Adrenal gland (tissue), 12 donors: ENCODE data around the gene KRT72. TPM values are rescaled to one million over a fixed set of nuclear protein-coding genes. Genes with fewer than 3 reads are reported as not detected.

ENCODE experiments used
- DNase-seq, 7 donors: peaks; one replicate each; pipeline ENCODE4 v3.0.0-alpha.2; 2019 to 2020
- H3K27ac ChIP-seq, 5 donors: fragments of 200-600 bp; sonication (generic) in 4 of 5; 1 replicate in 3 of 5; 2 replicates in 2 of 5; pipeline versions ENCODE4 v1.5.1 to v1.8.0; 2016 to 2020; ENCODE audit warnings: mild to moderate bottlenecking in 1 of 5
- H3K27me3 ChIP-seq: fragments of 200-600 bp; 2 replicates; pipeline ENCODE4 v1.8.0; 2021
- H3K36me3 ChIP-seq, 2 donors: fragments of 200-600 bp; replicated peaks in 1 of 2; 1 replicate in 1 of 2; 2 replicates in 1 of 2; pipeline versions ENCODE4 v1.5.1 to v1.8.0; 2018 to 2022
- H3K4me1 ChIP-seq, 2 donors: fragments of 200-600 bp; replicated peaks in 1 of 2; 1 replicate in 1 of 2; 2 replicates in 1 of 2; pipeline versions ENCODE4 v1.5.1 to v1.8.0; 2018 to 2021
- H3K4me3 ChIP-seq, 4 donors: fragments of 200-600 bp; sonication (generic) in 3 of 4; one replicate each; pipeline ENCODE4 v1.5.1; 2016 to 2018
- H3K9me3 ChIP-seq, 3 donors: fragments of 200-600 bp; sonication (generic) in 1 of 3; replicated peaks in 1 of 3; 1 replicate in 2 of 3; 2 replicates in 1 of 3; pipeline versions ENCODE4 v1.5.1 to v1.8.0; 2016 to 2021
- CTCF ChIP-seq, 6 experiments: fragments of 450-650 bp in 4 of 6; fragments of 200-600 bp in 2 of 6; sonication (generic) in 1 of 6; IDR thresholded peaks; 1 replicate in 5 of 6; 2 replicates in 1 of 6; pipeline versions ENCODE4 v1.5.1 to v1.8.0; 2016 to 2021; ENCODE audit warnings: antibody characterized with exemption in 6 of 6, mild to moderate bottlenecking in 2 of 6, moderate library complexity in 1 of 6
- POLR2A ChIP-seq, 2 donors: fragments of 450-650 bp; IDR thresholded peaks; one replicate each; pipeline ENCODE4 v1.6.1; 2017; ENCODE audit warnings: antibody characterized with exemption in 2 of 2, mild to moderate bottlenecking in 2 of 2, moderate library complexity in 1 of 2
- WGBS, 4 donors: extraction: QIAGEN DNeasy Blood & Tissue Kit in 2 of 4; methylation state at CpG; one replicate each; pipeline versions ENCODE4 v1.1.5 to v1.1.7; 2013 to 2017; 5-methylcytosine and 5-hydroxymethylcytosine counted together
- intact Hi-C, 2 donors: fragments of 100-400 bp; cut with DNase I; formaldehyde crosslinking; loops; one replicate each; pipeline versions ENCODE4 v1.14.1 to v1.15.0; 2022 to 2023
- polyA plus RNA-seq, 3 donors: library from polyadenylated mRNA; stranded (reverse); fragments of 200-250 nt in 2 of 3; fragments of 350-450 nt in 1 of 3; fragmentation: Illumina TruSeq in 1 of 3; extraction: RNeasy Lipid Tissue Mini Kit (QIAGEN cat#74804) in 1 of 3; gene quantifications; one replicate each; pipeline ENCODE4 v1.2.3, GENCODE V29; 2013 to 2014
- total RNA-seq, 9 donors: library from RNA; depleted of rRNA in 4 of 9; stranded (reverse); fragments of >200 nt in 4 of 9; fragments of 120-200 nt in 1 of 9; fragmentation: NEBNext Ultra II Directional in 1 of 9; extraction: Animal tissue kit (Norgen Biotek cat#: 25700) in 1 of 9; gene quantifications; one replicate each; pipeline versions ENCODE4 v1.1.0 to v1.2.4, GENCODE V29; 2013 to 2023
- donor health status: healthy with polysubstance abuse.
- donor health status: Bipolar disorder and iron deficiency.
- donor health status: DM: yes; HTN: yes; CAD: no.
- donor health status: DM: no; HTN: no; CAD: no.
- donor health status: DM: no; HTN: no; CAD: no.
- donor health status: DM: yes; HTN: yes; CAD: no.

KRT72 gene
- total and polyA plus RNA-seq, 12 donors, result 0.14 to 2.7 TPM; not detected in 10

GRCh38 chr12:52564582-52564981 is 36.7 kb downstream of the KRT72 start:
- 75 to 93% (median 83%) methylated on average over 1 of the region's 1 CpG; no CpG with 5 or more reads in 1 of the 4 donors for WGBS, 4 donors
- no peaks in the 10 kb centered on the region for H3K27me3 ChIP-seq
- H3K36me3 ChIP-seq, result no peaks in the 10 kb centered on the region
- H3K4me1 ChIP-seq, result no peaks in the 10 kb centered on the region
- no peak overlapping the region for H3K4me3 ChIP-seq
- intact Hi-C loops, result no loop called here
- H3K9me3 ChIP-seq, result no peaks in the 10 kb centered on the region
- H3K27ac ChIP-seq, result no peak overlapping the region
- TF ChIP-seq POLR2A (IDR thresholded peaks at IDR 0.05) (no peak), CTCF (IDR thresholded peaks at IDR 0.05) (no peak)
- no peak for DNase-seq

GRCh38 chr12:52561880-52562449 is 39.3 kb downstream of the KRT72 start:
- Histone ChIP-seq H3K4me3 (no peak overlapping the region), H3K9me3 (no peaks in the 10 kb centered on the region), H3K4me1 (no peaks in the 10 kb centered on the region), H3K27me3 (no peaks in the 10 kb centered on the region), H3K27ac (no peak overlapping the region), H3K36me3 (no peaks in the 10 kb centered on the region)
- 69 to 81% (median 73%) methylated on average over 1 to 3 of the region's 3 CpGs for WGBS, 4 donors
- no peak for DNase-seq
- intact Hi-C loops, result no loop called here
- TF ChIP-seq POLR2A (IDR thresholded peaks at IDR 0.05), result no peak
- no peak for TF ChIP-seq CTCF (IDR thresholded peaks at IDR 0.05)

- no peak for DNase-seq
- Histone ChIP-seq H3K36me3 (no peaks in the 10 kb centered on the region), H3K27me3 (no peaks in the 10 kb centered on the region), H3K4me1 (no peaks in the 10 kb centered on the region), H3K27ac (no peak overlapping the region), H3K9me3 (no peaks in the 10 kb centered on the region), H3K4me3 (no peak overlapping the region)
- no peak for TF ChIP-seq POLR2A (IDR thresholded peaks at IDR 0.05)
- no peak for TF ChIP-seq CTCF (IDR thresholded peaks at IDR 0.05)
- intact Hi-C loops, result no loop called here
- 81 to 84% (median 82%) methylated on average over 4 of the region's 4 CpGs for WGBS, 4 donors
These were observed 41.3 kb downstream of the KRT72 start for GRCh38 chr12:52559979-52560378.

GRCh38 chr12:52558781-52559445 is 42.4 kb downstream of the KRT72 start:
- H3K9me3 ChIP-seq, result no peaks in the 10 kb centered on the region
- 62 to 81% (median 75%) methylated on average over 5 to 8 of the region's 8 CpGs for WGBS, 4 donors
- no peaks in the 10 kb centered on the region for H3K36me3 ChIP-seq
- no peaks in the 10 kb centered on the region for H3K4me1 ChIP-seq
- no peaks in the 10 kb centered on the region for H3K27me3 ChIP-seq
- no peak for TF ChIP-seq POLR2A (IDR thresholded peaks at IDR 0.05)
- no peak for TF ChIP-seq CTCF (IDR thresholded peaks at IDR 0.05)
- no peak for DNase-seq
- no peak overlapping the region for H3K4me3 ChIP-seq
- intact Hi-C loops, result no loop called here
- no peak overlapping the region for H3K27ac ChIP-seq
